Neural progenitor cell (in vitro differentiated cells): Measurements from ENCODE around the gene FOXL2NB. TPM values are rescaled to one million over a fixed set of nuclear protein-coding genes. Genes with fewer than 3 reads are reported as not detected.

ENCODE experiments used
- DNase-seq: peaks from one replicate; pipeline ENCODE4 v3.0.0-alpha.2; 2016; ENCODE audit warnings: low spot score
- H2AFZ ChIP-seq: fragments of 200-600 bp; sonication (generic); replicated peaks from 2 replicates; pipeline ENCODE4 v1.6.1; 2016; ENCODE audit warnings: antibody characterized with exemption
- H3F3A ChIP-seq: fragments of 200-600 bp; sonication (generic); 2 replicates; pipeline ENCODE4 v1.6.1; 2016; ENCODE audit warnings: antibody characterized with exemption, low read depth
- H3K27ac ChIP-seq: fragments of 200-600 bp; sonication (generic); 2 replicates; pipeline ENCODE4 v1.5.1; 2016; ENCODE audit warnings: mild to moderate bottlenecking
- H3K27me3 ChIP-seq: fragments of 200-600 bp; sonication (generic); 2 replicates; pipeline ENCODE4 v1.6.1; 2016; ENCODE audit warnings: mild to moderate bottlenecking, moderate library complexity
- H3K36me3 ChIP-seq: fragments of 200-600 bp; sonication (generic); 2 replicates; pipeline ENCODE4 v1.5.1; 2016
- H3K4me1 ChIP-seq: fragments of 200-600 bp; sonication (generic); 2 replicates; pipeline ENCODE4 v1.6.1; 2016; ENCODE audit warnings: mixed run types
- H3K4me2 ChIP-seq: fragments of 200-600 bp; sonication (generic); 2 replicates; pipeline ENCODE4 v1.6.1; 2016
- H3K4me3 ChIP-seq: fragments of 200-600 bp; sonication (generic); 2 replicates; pipeline ENCODE4 v1.5.1; 2016
- H3K79me2 ChIP-seq: fragments of 200-600 bp; sonication (generic); 2 replicates; pipeline ENCODE4 v1.6.1; 2016; ENCODE audit warnings: low read depth
- H3K9ac ChIP-seq: fragments of 200-600 bp; sonication (generic); 2 replicates; pipeline ENCODE4 v1.6.1; 2016
- H3K9me3 ChIP-seq: fragments of 200-600 bp; sonication (generic); 2 replicates; pipeline ENCODE4 v1.5.1; 2016; ENCODE audit warnings: low read depth
- H4K20me1 ChIP-seq: fragments of 200-600 bp; sonication (generic); 2 replicates; pipeline ENCODE4 v1.6.1; 2016; ENCODE audit warnings: low read depth
- H3K27ac Mint-ChIP-seq: 3 replicates; pipeline ENCODE4 v1.8.0; 2021; ENCODE audit warnings: mixed read lengths
- H3K27me3 Mint-ChIP-seq: 2 replicates; pipeline ENCODE4 v1.8.0; 2022; ENCODE audit warnings: low read depth, mild to moderate bottlenecking, inconsistent platforms, moderate library complexity, mixed read lengths; ENCODE audit not compliant: insufficient read depth
- H3K36me3 Mint-ChIP-seq: 3 replicates; pipeline ENCODE4 v1.8.0; 2021; ENCODE audit warnings: mixed read lengths
- H3K4me1 Mint-ChIP-seq: 3 replicates; pipeline ENCODE4 v1.8.0; 2021; ENCODE audit warnings: mixed read lengths
- H3K4me3 Mint-ChIP-seq: 3 replicates; pipeline ENCODE4 v1.8.0; 2021; ENCODE audit warnings: mild to moderate bottlenecking, moderate library complexity, mixed read lengths
- H3K9me3 Mint-ChIP-seq: 3 replicates; pipeline ENCODE4 v1.8.0; 2020; ENCODE audit warnings: mixed read lengths
- EZH2 ChIP-seq: fragments of 200-600 bp; sonication (generic); IDR thresholded peaks from 2 replicates; pipeline ENCODE4 v1.6.1; 2017; ENCODE audit warnings: antibody characterized with exemption, mild to moderate bottlenecking, moderate library complexity
- EZH2phosphoT487 ChIP-seq: fragments of 200-600 bp; sonication (generic); IDR thresholded peaks from 2 replicates; pipeline ENCODE4 v1.6.1; 2017; ENCODE audit warnings: antibody characterized with exemption
- total RNA-seq: library from RNA; depleted of rRNA; stranded (reverse); fragments of >200 nt; gene quantifications from 2 replicates; pipeline ENCODE4 v1.2.3, GENCODE V29; 2015; ENCODE audit warnings: low replicate concordance
- TF ChIP-seq, protein P1 (sequence below): fragments of 200-600 bp; sonication (generic); IDR thresholded peaks from 2 replicates; pipeline ENCODE4 v1.5.1; 2017; ENCODE audit warnings: antibody characterized with exemption, mild to moderate bottlenecking

Gene FOXL2NB
- total RNA-seq, 1 donor from 2014 or later, result 0.09 TPM

DNA sequence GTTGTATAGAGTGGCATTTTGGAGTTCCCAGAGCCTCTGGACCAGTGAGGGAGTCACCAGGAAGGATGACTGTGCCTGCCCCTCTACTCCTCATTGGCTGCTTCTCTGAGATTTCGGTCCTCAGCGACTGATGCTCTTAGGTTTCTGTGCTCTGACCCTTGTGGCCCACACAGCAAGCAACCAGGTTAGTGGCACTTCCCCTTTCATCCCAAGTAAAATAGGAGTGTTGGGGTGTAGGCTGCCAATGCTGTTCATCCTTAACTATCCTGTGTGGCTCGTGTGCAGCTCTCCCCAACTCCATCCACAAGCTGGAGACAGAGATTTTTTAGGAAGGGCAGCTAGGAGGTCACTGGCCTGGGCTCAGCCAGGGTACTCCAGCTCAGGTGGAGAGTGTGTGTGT lies 37.8 kb downstream of the FOXL2NB start:
- no peaks in the 10 kb centered on the region for H3K36me3 ChIP-seq
- no peaks in the 10 kb centered on the region for H4K20me1 ChIP-seq
- no peaks in the 10 kb centered on the region for H3F3A ChIP-seq
- no peaks in the 10 kb centered on the region for H3K9me3 ChIP-seq
- Mint-ChIP-seq H3K9me3 (no peaks in the 10 kb centered on the region), H3K4me3 (no peak overlapping the region), H3K27ac (no peak overlapping the region), H3K27me3 (no peaks in the 10 kb centered on the region), H3K36me3 (no peaks in the 10 kb centered on the region), H3K4me1 (peaks cover 11% of the 10 kb centered on the region)
- H2AFZ ChIP-seq, result no peak overlapping the region
- no peaks in the 10 kb centered on the region for H3K79me2 ChIP-seq
- H3K27ac ChIP-seq, result no peak overlapping the region
- DNase-seq, result no peak
- H3K27me3 ChIP-seq, result peaks cover 12% of the 10 kb centered on the region
- no peak overlapping the region for H3K4me3 ChIP-seq
- H3K4me2 ChIP-seq, result no peak overlapping the region
- peaks cover 15% of the 10 kb centered on the region for H3K4me1 ChIP-seq
- H3K9ac ChIP-seq, result no peak overlapping the region
- TF ChIP-seq EZH2, result no peak
- no peak for TF ChIP-seq EZH2phosphoT487
- TF ChIP-seq, protein P1, sequence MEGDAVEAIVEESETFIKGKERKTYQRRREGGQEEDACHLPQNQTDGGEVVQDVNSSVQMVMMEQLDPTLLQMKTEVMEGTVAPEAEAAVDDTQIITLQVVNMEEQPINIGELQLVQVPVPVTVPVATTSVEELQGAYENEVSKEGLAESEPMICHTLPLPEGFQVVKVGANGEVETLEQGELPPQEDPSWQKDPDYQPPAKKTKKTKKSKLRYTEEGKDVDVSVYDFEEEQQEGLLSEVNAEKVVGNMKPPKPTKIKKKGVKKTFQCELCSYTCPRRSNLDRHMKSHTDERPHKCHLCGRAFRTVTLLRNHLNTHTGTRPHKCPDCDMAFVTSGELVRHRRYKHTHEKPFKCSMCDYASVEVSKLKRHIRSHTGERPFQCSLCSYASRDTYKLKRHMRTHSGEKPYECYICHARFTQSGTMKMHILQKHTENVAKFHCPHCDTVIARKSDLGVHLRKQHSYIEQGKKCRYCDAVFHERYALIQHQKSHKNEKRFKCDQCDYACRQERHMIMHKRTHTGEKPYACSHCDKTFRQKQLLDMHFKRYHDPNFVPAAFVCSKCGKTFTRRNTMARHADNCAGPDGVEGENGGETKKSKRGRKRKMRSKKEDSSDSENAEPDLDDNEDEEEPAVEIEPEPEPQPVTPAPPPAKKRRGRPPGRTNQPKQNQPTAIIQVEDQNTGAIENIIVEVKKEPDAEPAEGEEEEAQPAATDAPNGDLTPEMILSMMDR, result no peak

DNA sequence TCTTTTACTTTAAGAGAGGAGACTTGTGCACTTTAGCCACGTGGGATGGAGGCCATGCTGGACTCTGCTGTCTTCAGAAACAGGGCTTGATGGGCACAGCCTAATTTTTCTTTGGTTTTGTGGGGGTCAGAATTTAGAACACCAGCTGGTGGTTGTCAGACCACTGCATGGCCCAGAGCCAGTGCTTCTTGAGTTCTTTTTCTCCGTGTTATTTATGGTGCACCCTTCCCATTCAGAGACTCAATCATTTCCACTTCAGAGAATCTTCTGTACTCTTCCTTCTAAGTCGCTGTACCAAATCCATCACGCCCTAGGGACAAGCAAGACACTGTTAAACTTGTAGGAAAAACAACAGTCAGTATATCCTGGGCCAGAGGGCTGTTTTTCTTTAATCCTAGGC lies 38.9 kb downstream of the FOXL2NB start:
- Histone ChIP-seq H3K79me2 (no peaks in the 10 kb centered on the region), H3K27ac (no peak overlapping the region), H4K20me1 (no peaks in the 10 kb centered on the region), H3K9me3 (no peaks in the 10 kb centered on the region), H3K4me3 (no peak overlapping the region), H3K4me2 (peak overlapping the region; percentile 23), H3K4me1 (peaks cover 15% of the 10 kb centered on the region), H3F3A (no peaks in the 10 kb centered on the region), H3K9ac (no peak overlapping the region), H3K36me3 (no peaks in the 10 kb centered on the region), H2AFZ (no peak overlapping the region), H3K27me3 (peaks cover 9% of the 10 kb centered on the region)
- Mint-ChIP-seq H3K27ac (no peak overlapping the region), H3K4me1 (peaks cover 11% of the 10 kb centered on the region), H3K4me3 (no peak overlapping the region), H3K36me3 (no peaks in the 10 kb centered on the region), H3K27me3 (no peaks in the 10 kb centered on the region), H3K9me3 (no peaks in the 10 kb centered on the region)
- peak; percentile 48 for DNase-seq
- TF ChIP-seq, protein P1, result no peak
- TF ChIP-seq EZH2, result no peak
- TF ChIP-seq EZH2phosphoT487, result no peak

DNA sequence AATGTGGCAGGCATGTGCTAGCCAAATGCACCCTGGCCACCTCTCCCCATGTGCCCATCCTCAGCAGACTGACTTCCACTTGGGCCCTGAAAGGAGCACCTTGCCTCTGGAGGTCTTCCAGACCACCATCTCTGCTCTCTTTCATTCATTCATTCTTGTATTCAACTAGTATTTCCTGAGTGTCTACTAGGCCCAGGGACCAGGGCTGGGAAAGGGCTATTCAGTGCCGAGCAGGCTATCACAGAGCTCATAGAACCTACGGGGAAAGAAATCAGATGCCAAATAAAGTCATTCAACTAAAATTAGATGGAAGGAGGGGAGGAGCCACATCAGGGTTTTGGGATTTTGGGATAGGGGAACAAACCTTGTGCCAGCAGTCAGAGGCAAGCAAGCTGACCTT lies 40.2 kb downstream of the FOXL2NB start:
- no peak for DNase-seq
- Histone ChIP-seq H3K4me2 (no peak overlapping the region), H3F3A (no peaks in the 10 kb centered on the region), H3K9me3 (no peaks in the 10 kb centered on the region), H3K79me2 (no peaks in the 10 kb centered on the region), H3K9ac (no peak overlapping the region), H4K20me1 (no peaks in the 10 kb centered on the region), H3K4me1 (peaks cover 15% of the 10 kb centered on the region), H3K27ac (no peak overlapping the region), H3K27me3 (peaks cover 5% of the 10 kb centered on the region), H3K36me3 (no peaks in the 10 kb centered on the region), H2AFZ (no peak overlapping the region), H3K4me3 (no peak overlapping the region)
- TF ChIP-seq, protein P1, result no peak
- no peak for TF ChIP-seq EZH2phosphoT487
- no peak for TF ChIP-seq EZH2
- H3K27ac Mint-ChIP-seq, result no peak overlapping the region
- H3K4me1 Mint-ChIP-seq, result peaks cover 11% of the 10 kb centered on the region
- no peaks in the 10 kb centered on the region for H3K36me3 Mint-ChIP-seq
- H3K4me3 Mint-ChIP-seq, result no peak overlapping the region
- no peaks in the 10 kb centered on the region for H3K27me3 Mint-ChIP-seq
- H3K9me3 Mint-ChIP-seq, result no peaks in the 10 kb centered on the region
